ENCODE measurements around the gene ARFGEF2. TPM values are rescaled to one million over a fixed set of nuclear protein-coding genes. Genes with fewer than 3 reads are reported as not detected.

Gene ARFGEF2
- total and polyA plus RNA-seq, 2 of the 4 experiments (the other 2 are of a cell fraction), result 10.3 to 39.1 TPM

- TF ChIP-seq CTCF (conservative IDR thresholded peaks at IDR 0.05; ENCODE audit: low read depth, low read length) (no peak), MAFK (IDR thresholded peaks at IDR 0.05; ENCODE audit: low read depth, low read length) (no peak), MAZ (IDR thresholded peaks at IDR 0.05; ENCODE audit: borderline replicate concordance, low read depth, low read length) (no peak), POLR2A (IDR thresholded peaks at IDR 0.05; ENCODE audit: low read depth, low read length) (no peak), NFE2L2 (IDR thresholded peaks at IDR 0.05; ENCODE audit: low read depth, low read length) (no peak), MXI1 (IDR thresholded peaks at IDR 0.05; ENCODE audit: borderline replicate concordance, low read depth, low read length) (no peak)
These were observed 8.5 kb downstream of the ARFGEF2 start (continued) for GRCh38 chr20:48930035-48930434.

Measured in IMR-90 (cell line).